Measurements from ENCODE around the gene SOX15. TPM values are rescaled to one million over a fixed set of nuclear protein-coding genes. Genes with fewer than 3 reads are reported as not detected.
A peak's percentile ranks its signal among the peaks of the same experiment; 100 is the strongest.

SOX15 gene
- total and polyA plus RNA-seq, 10 of the 15 experiments (the other 5 are each of a cell fraction or from before 2014, with no cell fraction given): 0.06 to 0.53 (median 0.16) TPM; not detected in 2

DNA sequence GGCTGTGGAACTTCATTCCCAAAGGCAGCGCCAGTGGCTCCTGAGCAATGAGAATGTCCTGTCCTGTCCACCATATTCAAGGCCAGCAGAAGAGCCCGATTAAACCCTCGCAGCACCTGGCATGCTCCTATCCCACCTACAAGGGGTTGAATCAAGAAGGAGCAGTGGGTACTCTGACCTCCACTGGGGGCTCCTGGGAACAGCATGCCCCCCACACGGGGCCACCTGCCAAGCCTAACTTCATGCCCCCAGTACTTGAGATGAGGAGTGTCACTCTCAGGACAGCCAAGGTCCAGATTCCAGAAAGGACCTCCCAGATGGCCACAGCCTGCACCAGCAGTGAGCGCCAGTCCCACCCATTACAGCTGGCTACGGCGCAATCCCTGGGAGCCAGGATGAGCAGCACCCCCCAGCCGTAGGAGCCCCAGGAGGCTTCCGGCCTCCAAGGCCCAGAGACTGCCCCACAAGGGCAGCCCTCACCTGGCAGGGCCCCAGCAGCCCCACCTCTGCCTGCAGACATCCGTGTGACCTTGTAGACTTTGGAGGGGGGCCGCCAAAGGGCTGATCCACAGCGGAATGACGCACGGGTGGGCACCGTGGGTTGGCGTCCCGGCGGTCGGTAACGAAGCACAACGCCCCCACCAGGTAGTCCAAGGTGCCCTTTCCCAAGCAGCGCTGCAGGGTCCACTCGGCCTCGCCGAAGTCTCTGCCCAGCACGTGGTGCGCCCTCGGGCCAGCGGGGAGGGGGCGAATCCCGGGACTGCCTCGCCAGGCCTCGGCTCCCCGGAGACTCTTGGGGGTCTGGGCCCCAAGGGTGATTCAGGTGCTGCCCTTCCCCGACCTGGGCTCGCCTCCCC lies 7.3 kb downstream of the SOX15 start (continued):
- TF ChIP-seq, protein P1, sequence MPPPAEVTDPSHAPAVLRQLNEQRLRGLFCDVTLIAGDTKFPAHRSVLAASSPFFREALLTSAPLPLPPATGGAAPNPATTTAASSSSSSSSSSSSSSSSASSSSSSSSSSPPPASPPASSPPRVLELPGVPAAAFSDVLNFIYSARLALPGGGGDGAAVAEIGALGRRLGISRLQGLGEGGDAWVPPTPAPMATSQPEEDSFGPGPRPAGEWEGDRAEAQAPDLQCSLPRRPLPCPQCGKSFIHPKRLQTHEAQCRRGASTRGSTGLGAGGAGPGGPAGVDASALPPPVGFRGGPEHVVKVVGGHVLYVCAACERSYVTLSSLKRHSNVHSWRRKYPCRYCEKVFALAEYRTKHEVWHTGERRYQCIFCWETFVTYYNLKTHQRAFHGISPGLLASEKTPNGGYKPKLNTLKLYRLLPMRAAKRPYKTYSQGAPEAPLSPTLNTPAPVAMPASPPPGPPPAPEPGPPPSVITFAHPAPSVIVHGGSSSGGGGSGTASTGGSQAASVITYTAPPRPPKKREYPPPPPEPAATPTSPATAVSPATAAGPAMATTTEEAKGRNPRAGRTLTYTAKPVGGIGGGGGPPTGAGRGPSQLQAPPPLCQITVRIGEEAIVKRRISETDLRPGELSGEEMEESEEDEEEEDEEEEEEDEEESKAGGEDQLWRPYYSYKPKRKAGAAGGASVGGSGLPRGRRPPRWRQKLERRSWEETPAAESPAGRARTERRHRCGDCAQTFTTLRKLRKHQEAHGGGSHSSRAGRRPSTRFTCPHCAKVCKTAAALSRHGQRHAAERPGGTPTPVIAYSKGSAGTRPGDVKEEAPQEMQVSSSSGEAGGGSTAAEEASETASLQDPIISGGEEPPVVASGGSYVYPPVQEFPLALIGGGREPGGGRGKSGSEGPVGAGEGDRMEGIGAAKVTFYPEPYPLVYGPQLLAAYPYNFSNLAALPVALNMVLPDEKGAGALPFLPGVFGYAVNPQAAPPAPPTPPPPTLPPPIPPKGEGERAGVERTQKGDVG (CRISPR knock-in tag; IDR thresholded peaks at IDR 0.05): no peak
- no peak for TF ChIP-seq EGR1 (IDR thresholded peaks at IDR 0.05; ENCODE audit: borderline replicate concordance in 1 of 2, low read depth in 2 of 2, low read length in 2 of 2)
- TF ChIP-seq, protein P2, sequence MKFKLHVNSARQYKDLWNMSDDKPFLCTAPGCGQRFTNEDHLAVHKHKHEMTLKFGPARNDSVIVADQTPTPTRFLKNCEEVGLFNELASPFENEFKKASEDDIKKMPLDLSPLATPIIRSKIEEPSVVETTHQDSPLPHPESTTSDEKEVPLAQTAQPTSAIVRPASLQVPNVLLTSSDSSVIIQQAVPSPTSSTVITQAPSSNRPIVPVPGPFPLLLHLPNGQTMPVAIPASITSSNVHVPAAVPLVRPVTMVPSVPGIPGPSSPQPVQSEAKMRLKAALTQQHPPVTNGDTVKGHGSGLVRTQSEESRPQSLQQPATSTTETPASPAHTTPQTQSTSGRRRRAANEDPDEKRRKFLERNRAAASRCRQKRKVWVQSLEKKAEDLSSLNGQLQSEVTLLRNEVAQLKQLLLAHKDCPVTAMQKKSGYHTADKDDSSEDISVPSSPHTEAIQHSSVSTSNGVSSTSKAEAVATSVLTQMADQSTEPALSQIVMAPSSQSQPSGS (IDR thresholded peaks at IDR 0.05; ENCODE audit: low read length): no peak
- TF ChIP-seq, protein P3, sequence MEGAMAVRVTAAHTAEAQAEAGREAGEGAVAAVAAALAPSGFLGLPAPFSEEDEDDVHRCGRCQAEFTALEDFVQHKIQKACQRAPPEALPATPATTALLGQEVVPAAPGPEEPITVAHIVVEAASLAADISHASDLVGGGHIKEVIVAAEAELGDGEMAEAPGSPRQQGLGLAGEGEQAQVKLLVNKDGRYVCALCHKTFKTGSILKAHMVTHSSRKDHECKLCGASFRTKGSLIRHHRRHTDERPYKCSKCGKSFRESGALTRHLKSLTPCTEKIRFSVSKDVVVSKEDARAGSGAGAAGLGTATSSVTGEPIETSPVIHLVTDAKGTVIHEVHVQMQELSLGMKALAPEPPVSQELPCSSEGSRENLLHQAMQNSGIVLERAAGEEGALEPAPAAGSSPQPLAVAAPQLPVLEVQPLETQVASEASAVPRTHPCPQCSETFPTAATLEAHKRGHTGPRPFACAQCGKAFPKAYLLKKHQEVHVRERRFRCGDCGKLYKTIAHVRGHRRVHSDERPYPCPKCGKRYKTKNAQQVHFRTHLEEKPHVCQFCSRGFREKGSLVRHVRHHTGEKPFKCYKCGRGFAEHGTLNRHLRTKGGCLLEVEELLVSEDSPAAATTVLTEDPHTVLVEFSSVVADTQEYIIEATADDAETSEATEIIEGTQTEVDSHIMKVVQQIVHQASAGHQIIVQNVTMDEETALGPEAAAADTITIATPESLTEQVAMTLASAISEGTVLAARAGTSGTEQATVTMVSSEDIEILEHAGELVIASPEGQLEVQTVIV (IDR thresholded peaks at IDR 0.05; ENCODE audit: borderline replicate concordance, partially characterized antibody): no peak
- TF ChIP-seq MTA2 (IDR thresholded peaks at IDR 0.05; ENCODE audit: low read depth): no peak
- TF ChIP-seq, protein P4, sequence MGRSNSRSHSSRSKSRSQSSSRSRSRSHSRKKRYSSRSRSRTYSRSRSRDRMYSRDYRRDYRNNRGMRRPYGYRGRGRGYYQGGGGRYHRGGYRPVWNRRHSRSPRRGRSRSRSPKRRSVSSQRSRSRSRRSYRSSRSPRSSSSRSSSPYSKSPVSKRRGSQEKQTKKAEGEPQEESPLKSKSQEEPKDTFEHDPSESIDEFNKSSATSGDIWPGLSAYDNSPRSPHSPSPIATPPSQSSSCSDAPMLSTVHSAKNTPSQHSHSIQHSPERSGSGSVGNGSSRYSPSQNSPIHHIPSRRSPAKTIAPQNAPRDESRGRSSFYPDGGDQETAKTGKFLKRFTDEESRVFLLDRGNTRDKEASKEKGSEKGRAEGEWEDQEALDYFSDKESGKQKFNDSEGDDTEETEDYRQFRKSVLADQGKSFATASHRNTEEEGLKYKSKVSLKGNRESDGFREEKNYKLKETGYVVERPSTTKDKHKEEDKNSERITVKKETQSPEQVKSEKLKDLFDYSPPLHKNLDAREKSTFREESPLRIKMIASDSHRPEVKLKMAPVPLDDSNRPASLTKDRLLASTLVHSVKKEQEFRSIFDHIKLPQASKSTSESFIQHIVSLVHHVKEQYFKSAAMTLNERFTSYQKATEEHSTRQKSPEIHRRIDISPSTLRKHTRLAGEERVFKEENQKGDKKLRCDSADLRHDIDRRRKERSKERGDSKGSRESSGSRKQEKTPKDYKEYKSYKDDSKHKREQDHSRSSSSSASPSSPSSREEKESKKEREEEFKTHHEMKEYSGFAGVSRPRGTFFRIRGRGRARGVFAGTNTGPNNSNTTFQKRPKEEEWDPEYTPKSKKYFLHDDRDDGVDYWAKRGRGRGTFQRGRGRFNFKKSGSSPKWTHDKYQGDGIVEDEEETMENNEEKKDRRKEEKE (IDR thresholded peaks at IDR 0.05): no peak
- TF ChIP-seq NR2C1 (IDR thresholded peaks at IDR 0.05): no peak
- TF ChIP-seq BACH1 (IDR thresholded peaks at IDR 0.05; ENCODE audit: borderline replicate concordance): 0 out of 2 replicates have a peak, but pooled peaks have one; percentile 31
- no peak for TF ChIP-seq ZBED1 (IDR thresholded peaks at IDR 0.05; ENCODE audit: borderline replicate concordance)
- TF ChIP-seq, protein P5, sequence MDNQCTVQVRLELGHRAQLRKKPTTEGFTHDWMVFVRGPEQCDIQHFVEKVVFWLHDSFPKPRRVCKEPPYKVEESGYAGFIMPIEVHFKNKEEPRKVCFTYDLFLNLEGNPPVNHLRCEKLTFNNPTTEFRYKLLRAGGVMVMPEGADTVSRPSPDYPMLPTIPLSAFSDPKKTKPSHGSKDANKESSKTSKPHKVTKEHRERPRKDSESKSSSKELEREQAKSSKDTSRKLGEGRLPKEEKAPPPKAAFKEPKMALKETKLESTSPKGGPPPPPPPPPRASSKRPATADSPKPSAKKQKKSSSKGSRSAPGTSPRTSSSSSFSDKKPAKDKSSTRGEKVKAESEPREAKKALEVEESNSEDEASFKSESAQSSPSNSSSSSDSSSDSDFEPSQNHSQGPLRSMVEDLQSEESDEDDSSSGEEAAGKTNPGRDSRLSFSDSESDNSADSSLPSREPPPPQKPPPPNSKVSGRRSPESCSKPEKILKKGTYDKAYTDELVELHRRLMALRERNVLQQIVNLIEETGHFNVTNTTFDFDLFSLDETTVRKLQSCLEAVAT (IDR thresholded peaks at IDR 0.05): 0 out of 2 replicates have a peak, but pooled peaks have one; percentile 8
- no peak for TF ChIP-seq BRCA1 (IDR thresholded peaks at IDR 0.05; ENCODE audit: low read depth, low read length)
- TF ChIP-seq SPI1 (IDR thresholded peaks at IDR 0.05; ENCODE audit: borderline replicate concordance, insufficient read depth, low read depth, low read length): no peak
